ENCODE data around the gene FLNB.
"Not testable (repeated sequence)": the region's sequence is repeated elsewhere in the genome, so short reads cannot be mapped to it uniquely, and the experiment has no call there.

The FLNB gene

GRCh38 chr3:58200121-58200709 lies 192.0 kb downstream of the FLNB start:
- DNase-seq (ENCODE audit: low spot score) (no peak), FAIRE-seq (no peak)

DNA sequence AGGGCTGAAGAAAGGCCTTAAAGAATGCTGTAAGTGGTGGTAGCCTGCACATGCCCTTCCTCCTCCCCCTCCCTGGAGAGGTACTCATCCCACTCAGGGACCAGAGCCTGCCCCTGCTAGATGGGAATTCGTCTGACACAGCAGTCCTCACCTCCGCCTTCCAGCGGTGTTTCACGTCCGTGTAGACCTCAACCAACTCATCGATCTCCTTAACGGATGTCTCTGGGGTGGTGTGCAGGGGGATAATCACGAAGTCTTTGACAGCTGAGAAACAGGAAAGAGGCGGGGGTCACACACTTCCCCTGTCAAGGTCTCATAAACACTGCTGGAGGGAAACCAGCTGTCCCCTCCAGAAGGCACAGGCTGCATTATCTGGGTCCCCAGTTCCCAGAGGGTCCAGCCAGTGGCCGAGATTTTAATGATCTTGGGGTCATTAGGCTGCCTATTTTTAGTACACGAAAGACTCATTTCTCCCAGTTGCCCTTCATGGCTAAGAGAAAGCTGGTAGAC lies 192.7 kb downstream of the FLNB start:
- DNase-seq (ENCODE audit: low spot score) (no peak), FAIRE-seq (no peak)

DNA sequence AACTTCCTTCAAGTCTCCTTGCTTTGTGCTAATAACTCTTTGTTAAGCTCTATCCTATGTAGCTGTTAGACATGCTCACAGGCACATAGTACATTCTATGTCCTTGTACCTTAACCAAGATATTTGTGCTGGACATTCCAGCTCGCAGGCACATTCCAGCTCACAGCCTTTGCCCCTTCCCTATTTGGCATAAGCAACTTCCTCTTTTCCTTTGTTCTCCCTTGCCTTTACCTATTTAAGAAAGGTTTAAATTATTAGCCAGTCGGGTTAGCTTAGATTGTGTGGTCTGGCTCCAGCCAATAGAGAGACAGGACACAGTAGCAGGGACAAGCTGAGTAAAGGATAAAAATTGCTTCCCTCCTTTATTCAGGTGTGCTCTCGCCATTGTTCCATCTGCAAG lies 193.2 kb downstream of the FLNB start:
- DNase-seq (ENCODE audit: low spot score); FAIRE-seq: not testable (repeated sequence)

DNA sequence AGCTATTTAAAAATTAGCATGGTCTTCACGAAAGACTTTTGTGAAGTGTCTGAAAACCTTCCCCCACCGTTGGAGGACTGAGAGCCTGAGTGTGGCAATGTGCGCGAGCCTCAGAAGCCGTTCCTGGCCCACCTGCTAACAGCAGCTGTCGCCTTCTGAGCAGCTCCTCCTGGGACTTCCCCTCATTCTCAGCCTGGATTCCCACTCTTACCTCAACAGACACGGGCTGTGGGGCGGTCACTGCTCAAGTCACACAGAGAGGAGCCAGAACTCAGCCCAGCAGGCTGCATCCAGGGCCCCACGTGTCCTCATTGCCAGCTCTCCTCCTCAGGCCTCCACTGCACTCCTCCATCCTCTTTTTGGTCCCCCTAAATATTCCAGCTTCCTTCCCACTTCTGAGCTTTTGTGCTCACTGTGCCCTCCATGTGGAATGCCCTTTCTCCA lies 194.7 kb downstream of the FLNB start:
- DNase-seq (ENCODE audit: low spot score), result no peak

GRCh38 chr3:58203541-58203940 lies 195.3 kb downstream of the FLNB start:
- FAIRE-seq, result no peak
- DNase-seq (ENCODE audit: low spot score), result no peak

More for the DNA sequence above, 194.7 kb downstream of the FLNB start:
- FAIRE-seq, result no peak

GRCh38 chr3:58204720-58205119 lies 196.5 kb downstream of the FLNB start:
- FAIRE-seq (no peak), DNase-seq (ENCODE audit: low spot score) (no peak)

DNA sequence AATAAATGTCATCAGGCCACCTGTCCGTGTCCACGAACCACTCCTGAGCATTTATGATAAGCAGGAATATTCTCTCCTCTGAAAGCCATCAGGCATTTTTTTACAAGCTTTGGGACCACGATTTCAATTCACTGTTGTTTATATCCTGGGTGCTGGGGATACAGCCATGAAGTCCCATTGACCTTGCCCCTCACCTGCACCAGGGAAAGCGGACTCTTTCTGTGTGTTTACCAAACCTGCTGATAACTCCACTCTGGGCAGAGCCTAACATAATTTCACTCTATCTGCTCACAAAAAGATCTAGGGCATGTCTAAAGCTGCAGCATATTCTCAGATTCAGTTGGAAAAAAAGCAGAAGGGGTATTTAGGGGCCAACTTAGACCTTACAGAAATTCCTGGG lies 197.8 kb downstream of the FLNB start:
- DNase-seq (ENCODE audit: low spot score), result no peak

DNA sequence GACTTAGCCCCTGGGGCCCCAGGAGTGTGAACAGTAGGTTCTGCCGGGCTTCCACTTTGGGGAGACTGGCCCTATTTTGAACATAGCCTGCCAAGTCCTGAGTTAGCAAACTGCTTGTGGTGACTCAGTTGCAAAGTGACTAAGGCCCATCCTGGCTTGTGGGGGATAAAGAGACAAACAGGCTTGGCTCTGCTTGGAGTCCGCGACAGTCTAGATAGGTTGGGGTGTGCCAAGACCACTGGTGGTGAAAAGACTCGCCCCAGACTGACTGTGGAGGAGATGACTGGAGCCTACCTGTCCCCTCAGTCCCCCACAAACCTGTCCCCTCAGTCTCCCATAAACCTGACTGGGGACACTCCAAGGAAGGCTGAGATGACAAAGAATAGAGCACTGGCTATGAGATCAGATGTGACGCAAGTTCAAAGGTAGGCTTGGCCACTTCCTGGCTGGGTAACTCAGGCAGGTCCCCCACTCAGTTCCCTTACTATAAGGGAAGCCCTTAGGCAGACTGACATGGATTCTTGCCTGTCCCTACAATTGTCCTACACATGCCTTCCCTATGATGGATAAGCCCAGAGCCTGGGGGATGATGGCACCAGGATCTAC lies 198.3 kb downstream of the FLNB start:
- DNase-seq (ENCODE audit: low spot score) (peak; percentile 58), FAIRE-seq (no peak)

More for the DNA sequence above, 197.8 kb downstream of the FLNB start:
- FAIRE-seq, result no peak

DNA sequence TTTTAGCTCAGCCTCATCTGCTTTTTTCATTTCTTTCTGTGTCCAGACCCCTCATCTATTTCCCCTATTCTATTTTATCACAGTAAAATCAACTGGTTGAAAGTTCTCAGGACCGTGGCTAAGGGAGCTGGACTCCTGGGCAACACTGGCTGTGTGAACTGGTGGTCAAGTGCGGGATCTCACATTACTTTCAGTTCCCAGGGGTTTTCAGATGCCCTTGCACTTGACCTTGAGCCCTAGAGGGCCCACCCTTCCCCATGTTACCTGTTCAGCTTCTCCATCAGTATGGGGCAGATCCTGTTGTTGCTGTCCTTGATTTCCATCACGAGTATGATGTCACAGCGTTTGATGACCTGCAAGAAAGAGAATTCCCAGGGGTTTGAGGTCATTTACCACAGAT lies 199.7 kb downstream of the FLNB start:
- FAIRE-seq (no peak), DNase-seq (ENCODE audit: low spot score) (no peak)

DNA sequence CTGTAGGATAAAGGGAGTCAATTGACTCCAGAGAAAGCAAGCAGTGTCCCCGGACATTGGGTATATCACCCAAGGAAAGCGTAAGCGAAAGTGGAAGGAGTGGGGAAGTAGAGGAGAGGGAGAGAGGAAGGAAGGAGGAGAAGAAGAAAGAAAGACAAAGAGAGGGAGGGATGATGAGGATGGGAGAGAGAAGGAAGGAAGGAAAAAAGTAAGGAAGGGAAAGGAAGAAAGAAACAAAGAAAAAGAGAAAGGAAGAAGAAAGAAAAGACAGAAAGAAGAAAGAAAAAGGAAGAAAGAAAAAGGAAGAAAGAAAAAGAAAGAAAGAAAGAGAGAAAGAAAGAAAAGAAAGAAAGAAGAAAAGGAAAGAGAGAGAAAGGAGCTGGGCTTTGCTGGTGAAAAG lies 201.7 kb downstream of the FLNB start:
- DNase-seq (ENCODE audit: low spot score) (no peak), FAIRE-seq (no peak)

GRCh38 chr3:58210761-58211460 lies 202.7 kb downstream of the FLNB start, which contains the start of gene DNASE1L3:
Gene DNASE1L3 (minus strand): TSS chr3:58210972. CDS start chr3:58210906, 66 bp downstream.
- DNase-seq (ENCODE audit: low spot score) (no peak), FAIRE-seq (no peak)

DNA sequence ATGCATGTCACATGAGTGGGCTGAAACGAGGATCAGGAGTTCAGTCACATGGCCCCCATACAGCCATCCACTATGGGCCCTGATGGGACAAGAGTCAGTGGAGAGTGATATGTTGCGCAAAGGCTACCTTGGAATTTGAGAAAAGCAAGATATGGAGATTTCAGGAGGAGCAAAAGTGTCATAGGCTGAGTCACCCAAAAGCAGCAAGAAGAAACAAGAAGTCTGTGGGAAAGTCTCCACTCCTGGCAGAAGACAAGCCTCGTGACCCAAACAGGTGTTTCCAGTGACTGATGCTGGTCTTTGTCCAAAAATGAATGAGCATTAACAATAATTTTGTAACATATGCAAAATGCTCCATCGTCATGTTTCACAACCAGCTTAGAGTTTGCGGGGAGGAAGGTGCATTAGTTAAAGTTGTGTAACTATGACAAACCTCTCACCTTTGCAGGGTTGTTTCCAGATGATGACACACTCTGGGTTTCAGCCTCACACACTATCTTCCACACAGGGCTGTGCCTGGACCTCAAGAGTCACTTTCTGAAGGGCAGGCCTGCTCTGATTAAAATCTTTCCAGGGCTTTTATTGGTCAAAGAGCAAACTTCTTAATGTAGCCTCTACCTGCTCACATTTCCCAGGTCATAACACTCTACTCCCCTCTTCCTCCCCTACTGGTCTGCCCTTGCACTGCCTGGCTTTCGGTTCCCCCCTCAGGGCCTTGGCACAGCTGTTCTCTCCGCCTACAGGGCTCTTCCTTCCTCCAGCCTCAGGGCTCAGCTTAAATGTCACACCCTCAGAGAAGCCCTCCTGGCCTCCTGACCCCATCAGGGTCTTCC lies 206.5 kb downstream of the FLNB start:
- DNase-seq (ENCODE audit: low spot score), result peak; percentile 8
- FAIRE-seq, result no peak

GRCh38 chr3:58215317-58216025 lies 207.2 kb downstream of the FLNB start:
- no peak for FAIRE-seq

DNA sequence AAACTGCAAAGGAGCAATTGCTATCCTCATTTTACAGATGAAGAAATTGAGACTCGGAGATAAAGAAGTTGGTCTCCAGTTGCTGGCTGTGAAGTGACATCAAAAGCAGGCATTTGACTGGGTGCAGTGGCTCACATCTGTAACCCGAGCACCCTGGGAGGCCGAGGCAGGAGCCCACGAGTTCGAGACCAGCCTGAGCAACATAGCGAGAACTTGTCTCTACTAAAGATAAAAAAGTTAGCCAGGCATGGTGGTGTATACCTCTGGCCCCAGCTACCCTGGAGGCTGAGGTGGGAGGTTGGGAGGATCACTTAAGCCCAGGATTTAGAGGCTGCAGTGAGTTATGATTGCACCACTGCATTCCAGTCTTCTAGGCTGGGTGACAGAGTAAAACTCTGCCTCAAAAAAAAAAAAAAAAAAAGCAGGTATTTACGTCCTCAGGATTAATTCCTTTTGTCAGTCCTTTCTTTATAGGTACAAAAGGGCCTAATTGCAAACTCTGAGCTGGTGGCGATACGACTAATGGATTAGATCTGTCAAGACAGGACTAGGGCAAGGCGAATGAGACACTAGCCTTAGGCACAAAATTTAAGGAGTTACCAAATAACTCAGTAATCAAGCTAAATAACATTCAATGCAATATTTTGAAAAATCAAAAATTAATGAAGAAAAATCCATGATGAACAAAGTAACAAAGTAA lies 208.4 kb downstream of the FLNB start:
- DNase-seq (ENCODE audit: low spot score) (no peak), FAIRE-seq (no peak)

More at GRCh38 chr3:58215317-58216025, 207.2 kb downstream of the FLNB start:
- no peak for DNase-seq (ENCODE audit: low spot score)

- DNase-seq (ENCODE audit: low spot score), result peak; percentile 61
- peak; percentile 44 for FAIRE-seq
Observed at GRCh38 chr3:58217209-58217811, 209.1 kb downstream of the FLNB start.

DNA sequence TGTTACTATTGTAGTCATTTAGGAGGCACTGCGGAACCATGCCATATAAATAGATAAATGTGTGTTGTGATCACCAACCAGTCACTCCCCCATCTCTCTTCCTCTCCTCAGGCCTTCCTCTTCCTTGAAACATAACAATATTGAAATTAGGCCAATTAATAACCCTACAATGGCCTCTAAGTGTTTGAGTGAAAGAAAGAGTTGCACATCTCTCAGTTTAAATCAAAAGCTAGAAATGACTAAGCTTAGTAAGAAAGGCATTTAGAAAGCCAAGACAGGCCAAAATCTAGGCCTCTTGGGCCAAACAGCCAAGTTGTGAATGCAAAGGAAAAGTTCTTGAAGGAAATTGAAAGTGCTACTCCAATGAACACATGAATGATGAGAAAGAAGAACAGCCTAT lies 210.7 kb downstream of the FLNB start:
- DNase-seq (ENCODE audit: low spot score), result no peak
- no peak for FAIRE-seq
